Esophagus muscularis mucosa (tissue), 3 donors: Measurements from ENCODE around the gene AVEN.
"Not testable (repeated sequence)": the region's sequence is repeated elsewhere in the genome, so short reads cannot be mapped to it uniquely, and the experiment has no call there.

ENCODE experiments used
- EP300 ChIP-seq: sonication (generic); formaldehyde crosslinking; IDR thresholded peaks from one replicate; pipeline ENCODE4 v1.6.1; 2017; ENCODE audit warnings: antibody characterized with exemption
- TF ChIP-seq, protein P1 (sequence below), 3 experiments: fragments of 200-600 bp in 2 of 3; fragments of 450-650 bp in 1 of 3; sonication (generic) in 2 of 3; IDR thresholded peaks; one replicate each; pipeline ENCODE4 v1.5.1; 2017 to 2019; ENCODE audit warnings: antibody characterized with exemption in 3 of 3, mild to moderate bottlenecking in 2 of 3, moderate library complexity in 1 of 3

DNA sequence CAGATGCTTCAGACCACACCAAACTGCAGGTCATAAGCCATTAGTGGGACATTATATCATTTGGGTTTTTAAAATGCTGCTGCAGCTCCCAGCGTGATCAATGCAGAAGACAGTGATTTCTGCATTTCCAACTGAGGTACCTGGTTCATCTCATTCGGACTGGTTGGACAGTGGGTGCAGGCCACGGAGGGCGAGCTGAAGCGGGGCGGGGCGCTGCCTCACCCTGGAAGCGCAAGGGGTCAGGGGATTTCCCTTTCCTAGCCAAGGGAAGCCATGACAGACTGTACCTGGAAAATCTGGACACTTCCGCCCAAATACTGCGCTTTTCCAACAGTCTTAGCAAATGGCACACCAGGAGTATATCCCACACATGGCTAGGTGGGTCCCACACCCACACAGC is 43.3 kb downstream of the AVEN start:
- TF ChIP-seq, protein P1, sequence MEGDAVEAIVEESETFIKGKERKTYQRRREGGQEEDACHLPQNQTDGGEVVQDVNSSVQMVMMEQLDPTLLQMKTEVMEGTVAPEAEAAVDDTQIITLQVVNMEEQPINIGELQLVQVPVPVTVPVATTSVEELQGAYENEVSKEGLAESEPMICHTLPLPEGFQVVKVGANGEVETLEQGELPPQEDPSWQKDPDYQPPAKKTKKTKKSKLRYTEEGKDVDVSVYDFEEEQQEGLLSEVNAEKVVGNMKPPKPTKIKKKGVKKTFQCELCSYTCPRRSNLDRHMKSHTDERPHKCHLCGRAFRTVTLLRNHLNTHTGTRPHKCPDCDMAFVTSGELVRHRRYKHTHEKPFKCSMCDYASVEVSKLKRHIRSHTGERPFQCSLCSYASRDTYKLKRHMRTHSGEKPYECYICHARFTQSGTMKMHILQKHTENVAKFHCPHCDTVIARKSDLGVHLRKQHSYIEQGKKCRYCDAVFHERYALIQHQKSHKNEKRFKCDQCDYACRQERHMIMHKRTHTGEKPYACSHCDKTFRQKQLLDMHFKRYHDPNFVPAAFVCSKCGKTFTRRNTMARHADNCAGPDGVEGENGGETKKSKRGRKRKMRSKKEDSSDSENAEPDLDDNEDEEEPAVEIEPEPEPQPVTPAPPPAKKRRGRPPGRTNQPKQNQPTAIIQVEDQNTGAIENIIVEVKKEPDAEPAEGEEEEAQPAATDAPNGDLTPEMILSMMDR (IDR thresholded peaks at IDR 0.05), result not testable (repeated sequence)
- not testable (repeated sequence) for TF ChIP-seq EP300
